WTC11 (cell line): ENCODE results near the gene URB1. TPM values are rescaled to one million over a fixed set of nuclear protein-coding genes. Genes with fewer than 3 reads are reported as not detected.

ENCODE experiments used
- ATAC-seq: fragments of 200-7000 bp; cut with Tn5 transposase; 2 replicates; pipeline ENCODE4 v1.10.0; 2021; ENCODE audit warnings: mild to moderate bottlenecking, moderate library complexity
- CTCF ChIA-PET: fragments of 300-600 bp; sonication (Branson Sonifier 250); formaldehyde crosslinking; loops from one replicate; lab custom pipeline; 2021; ENCODE audit warnings: antibody characterized with exemption; lab: Charles Lee
- POLR2A ChIA-PET: fragments of 350-600 bp; sonication (Branson Sonifier 250); formaldehyde crosslinking; loops from one replicate; lab custom pipeline; 2021; ENCODE audit warnings: antibody characterized with exemption; lab: Charles Lee
- DNase-seq: peaks from one replicate; pipeline ENCODE4 v3.0.0; 2021; ENCODE audit warnings: low spot score
- H3K27ac Mint-ChIP-seq: 2 replicates; pipeline ENCODE4 v1.8.0; 2021; ENCODE audit warnings: mixed read lengths
- H3K27me3 Mint-ChIP-seq: 2 replicates; pipeline ENCODE4 v1.8.0; 2021; ENCODE audit warnings: low read depth, mild to moderate bottlenecking, moderate library complexity, mixed read lengths
- H3K36me3 Mint-ChIP-seq: 2 replicates; pipeline ENCODE4 v1.8.0; 2021; ENCODE audit warnings: mixed read lengths
- H3K4me1 Mint-ChIP-seq: 2 replicates; pipeline ENCODE4 v1.8.0; 2022; ENCODE audit warnings: mixed read lengths
- H3K4me3 Mint-ChIP-seq: 2 replicates; pipeline ENCODE4 v1.8.0; 2021; ENCODE audit warnings: mild to moderate bottlenecking, moderate library complexity, mixed read lengths
- H3K9me3 Mint-ChIP-seq: 2 replicates; pipeline ENCODE4 v1.8.0; 2021; ENCODE audit warnings: mixed read lengths
- AFF4 ChIP-seq: sonication (generic); formaldehyde crosslinking; IDR thresholded peaks from 2 replicates; pipeline ENCODE4 v1.8.1; 2023; ENCODE audit warnings: mild to moderate bottlenecking, missing genetic modification reagents, borderline replicate concordance
- ATF1 ChIP-seq: sonication (generic); formaldehyde crosslinking; IDR thresholded peaks from 2 replicates; pipeline ENCODE4 v1.8.1; 2023; ENCODE audit warnings: mild to moderate bottlenecking, moderate library complexity, missing genetic modification reagents
- ATF6 ChIP-seq: sonication (generic); formaldehyde crosslinking; IDR thresholded peaks from 2 replicates; pipeline ENCODE4 v1.8.1; 2023; ENCODE audit warnings: mild to moderate bottlenecking, missing genetic modification reagents
- EMX1 ChIP-seq: fragments of 250-450 bp; sonication (Bioruptor Pico); IDR thresholded peaks from 2 replicates; pipeline ENCODE4 v1.8.0; 2021; ENCODE audit warnings: mild to moderate bottlenecking
- ESRRA ChIP-seq: sonication (generic); formaldehyde crosslinking; IDR thresholded peaks from 2 replicates; pipeline ENCODE4 v1.8.1; 2022; ENCODE audit warnings: mild to moderate bottlenecking, missing genetic modification reagents, borderline replicate concordance
- FOXJ3 ChIP-seq: sonication (generic); formaldehyde crosslinking; IDR thresholded peaks from 2 replicates; pipeline ENCODE4 v1.9.0; 2021; ENCODE audit warnings: missing genetic modification reagents, mild to moderate bottlenecking, borderline replicate concordance
- GRHL2 ChIP-seq: fragments of 250-450 bp; sonication (Bioruptor Pico); IDR thresholded peaks from 2 replicates; pipeline ENCODE4 v1.8.0; 2022; ENCODE audit warnings: mild to moderate bottlenecking, moderate library complexity; ENCODE audit not compliant: insufficient replicate concordance, severe bottlenecking
- GTF2I ChIP-seq: fragments of 250-450 bp; sonication (Bioruptor Pico); conservative IDR thresholded peaks from 2 replicates; pipeline ENCODE4 v1.4.0; 2021; ENCODE audit warnings: mild to moderate bottlenecking
- JAZF1 ChIP-seq: fragments of 250-450 bp; sonication (Bioruptor Pico); IDR thresholded peaks from 2 replicates; pipeline ENCODE4 v1.9.0; 2021; ENCODE audit warnings: moderate library complexity, mild to moderate bottlenecking, inconsistent platforms
- MAX ChIP-seq: sonication (generic); formaldehyde crosslinking; IDR thresholded peaks from 2 replicates; pipeline ENCODE4 v1.8.0; 2022; ENCODE audit warnings: mild to moderate bottlenecking, missing genetic modification reagents
- MLX ChIP-seq: sonication (generic); formaldehyde crosslinking; IDR thresholded peaks from 2 replicates; pipeline ENCODE4 v1.8.1; 2023; ENCODE audit warnings: mild to moderate bottlenecking, missing genetic modification reagents, moderate library complexity
- PREB ChIP-seq: sonication (generic); formaldehyde crosslinking; IDR thresholded peaks from 2 replicates; pipeline ENCODE4 v1.8.1; 2022; ENCODE audit warnings: mild to moderate bottlenecking, missing genetic modification reagents, moderate library complexity, borderline replicate concordance
- RORB ChIP-seq: fragments of 250-450 bp; sonication (Bioruptor Pico); IDR thresholded peaks from 2 replicates; pipeline ENCODE4 v1.9.0; 2021; ENCODE audit warnings: mild to moderate bottlenecking
- SMAD3 ChIP-seq: sonication (generic); formaldehyde crosslinking; IDR thresholded peaks from 2 replicates; pipeline ENCODE4 v1.8.0; 2022; ENCODE audit warnings: missing genetic modification reagents, mild to moderate bottlenecking, borderline replicate concordance
- SMAD4 ChIP-seq: sonication (generic); formaldehyde crosslinking; IDR thresholded peaks from 2 replicates; pipeline ENCODE4 v1.8.0; 2022; ENCODE audit warnings: mild to moderate bottlenecking, missing genetic modification reagents
- ZBTB43 ChIP-seq: sonication (generic); formaldehyde crosslinking; IDR thresholded peaks from 2 replicates; pipeline ENCODE4 v1.8.1; 2023; ENCODE audit warnings: mild to moderate bottlenecking, missing genetic modification reagents
- ZNF219 ChIP-seq: sonication (generic); formaldehyde crosslinking; IDR thresholded peaks from 2 replicates; pipeline ENCODE4 v1.8.0; 2023; ENCODE audit warnings: missing genetic modification reagents, mild to moderate bottlenecking, borderline replicate concordance
- ZNF232 ChIP-seq: sonication (generic); formaldehyde crosslinking; IDR thresholded peaks from 2 replicates; pipeline ENCODE4 v1.8.0; 2022; ENCODE audit warnings: mild to moderate bottlenecking, missing genetic modification reagents
- ZNF263 ChIP-seq: sonication (generic); formaldehyde crosslinking; IDR thresholded peaks from 2 replicates; pipeline ENCODE4 v1.8.1; 2022; ENCODE audit warnings: low read depth, mild to moderate bottlenecking, moderate library complexity, missing genetic modification reagents
- ZNF396 ChIP-seq: fragments of 250-450 bp; sonication (Bioruptor Pico); IDR thresholded peaks from 2 replicates; pipeline ENCODE4 v1.8.0; 2021; ENCODE audit warnings: mild to moderate bottlenecking, moderate library complexity, borderline replicate concordance
- ZNF423 ChIP-seq: fragments of 250-450 bp; sonication (Bioruptor Pico); IDR thresholded peaks from 2 replicates; pipeline ENCODE4 v2.1.2; 2022; ENCODE audit warnings: mild to moderate bottlenecking, moderate library complexity
- ZNF532 ChIP-seq: fragments of 250-450 bp; sonication (Bioruptor Pico); IDR thresholded peaks from 2 replicates; pipeline ENCODE4 v1.9.0; 2021; ENCODE audit warnings: mild to moderate bottlenecking, borderline replicate concordance
- total RNA-seq: library from RNA; stranded (reverse); gene quantifications from 3 replicates; pipeline ENCODE4 v1.2.3, GENCODE V29; 2021

The URB1 gene
- total RNA-seq, 1 experiment from 2014 or later = 38.7 TPM

- Mint-ChIP-seq H3K36me3 (peaks cover 14% of the 10 kb centered on the region), H3K27me3 (no peaks in the 10 kb centered on the region), H3K27ac (no peak within 1 kb of the TSS), H3K4me1 (no peaks in the 10 kb centered on the region), H3K9me3 (0 out of 2 replicates have a peak, but pooled peaks cover 11% of the 10 kb centered on the region), H3K4me3 (no peak within 1 kb of the TSS)
- TF ChIP-seq SMAD4 (no peak), ZNF219 (CRISPR knock-in tag) (no peak), ESRRA (no peak), GRHL2 (CRISPR knock-in tag) (no peak), GTF2I (no peak), FOXJ3 (CRISPR knock-in tag) (no peak), ZNF532 (CRISPR knock-in tag) (no peak), PREB (CRISPR knock-in tag) (no peak), ZNF232 (CRISPR knock-in tag) (no peak), RORB (CRISPR knock-in tag) (no peak), EMX1 (CRISPR knock-in tag) (no peak), ZNF263 (CRISPR knock-in tag) (no peak)
- CTCF ChIA-PET = no interaction called here
- POLR2A ChIA-PET = no interaction called here
- ATAC-seq (no peak), DNase-seq (no peak)
Measured at GRCh38 chr21:32298658-32299081, 94.1 kb downstream of the URB1 start, which contains the start of gene MRAP. Gene MRAP (plus strand): TSS chr21:32298855. CDS start chr21:32298972, 117 bp downstream.

- ChIA-PET POLR2A (no interaction called here), CTCF (no interaction called here)
- ATAC-seq (no peak), DNase-seq (no peak)
- Mint-ChIP-seq H3K36me3 (peaks cover 14% of the 10 kb centered on the region), H3K4me3 (no peak overlapping the region), H3K27me3 (no peaks in the 10 kb centered on the region), H3K4me1 (no peaks in the 10 kb centered on the region), H3K9me3 (0 out of 2 replicates have a peak, but pooled peaks cover 11% of the 10 kb centered on the region), H3K27ac (no peak overlapping the region)
- TF ChIP-seq MAX (CRISPR knock-in tag) = no peak
- no peak for TF ChIP-seq JAZF1 (CRISPR knock-in tag)
- no peak for TF ChIP-seq ZBTB43 (CRISPR knock-in tag)
- no peak for TF ChIP-seq ATF6 (CRISPR knock-in tag)
- no peak for TF ChIP-seq SMAD3 (CRISPR knock-in tag)
- no peak for TF ChIP-seq ZNF396 (CRISPR knock-in tag)
- TF ChIP-seq AFF4 (CRISPR knock-in tag) = no peak
- TF ChIP-seq ZNF423 (CRISPR knock-in tag) = no peak
- TF ChIP-seq RORB (CRISPR knock-in tag) = no peak
- no peak for TF ChIP-seq ZNF219 (CRISPR knock-in tag)
- TF ChIP-seq MLX (CRISPR knock-in tag) = no peak
- TF ChIP-seq ZNF263 (CRISPR knock-in tag) = no peak
- no peak for TF ChIP-seq ATF1 (CRISPR knock-in tag)
Measured at GRCh38 chr21:32298148-32298559, 94.7 kb downstream of the URB1 start.
